Inferior parietal cortex (tissue), 1 donor: Measurements from ENCODE around the gene RELB.
"Not testable (repeated sequence)": the region's sequence is repeated elsewhere in the genome, so short reads cannot be mapped to it uniquely, and the experiment has no call there.

Experiments
- DNase-seq: peaks from one replicate; pipeline ENCODE4 v3.0.0-alpha.2; 2016; ENCODE audit errors: extremely low spot score

RELB gene

GRCh38 chr19:44986389-44986788 lies 14.9 kb upstream of the RELB start:
- no peak for DNase-seq

GRCh38 chr19:44987148-44987675 lies 14.1 kb upstream of the RELB start:
- no peak for DNase-seq

DNA sequence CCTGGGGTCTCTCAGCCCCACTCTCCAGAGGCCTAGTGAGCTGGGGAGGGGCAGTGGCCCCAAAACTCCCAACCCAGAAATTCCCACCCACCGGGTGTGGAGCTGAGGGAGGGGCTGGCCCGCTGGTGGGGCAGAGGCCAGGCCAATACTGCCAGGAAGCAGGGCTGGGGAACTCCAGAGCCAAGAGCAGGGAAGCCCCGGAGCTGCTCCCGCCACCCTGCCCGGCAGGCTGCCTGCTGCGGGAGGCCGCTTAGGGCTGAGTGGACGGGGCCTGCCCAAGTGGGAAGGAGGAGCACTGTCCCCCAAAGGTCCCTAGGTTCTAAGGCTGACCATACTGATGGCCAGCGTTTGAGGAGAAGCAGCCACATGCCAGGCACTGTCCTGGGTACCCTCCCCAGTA lies 13.0 kb upstream of the RELB start:
- no peak for DNase-seq

DNA sequence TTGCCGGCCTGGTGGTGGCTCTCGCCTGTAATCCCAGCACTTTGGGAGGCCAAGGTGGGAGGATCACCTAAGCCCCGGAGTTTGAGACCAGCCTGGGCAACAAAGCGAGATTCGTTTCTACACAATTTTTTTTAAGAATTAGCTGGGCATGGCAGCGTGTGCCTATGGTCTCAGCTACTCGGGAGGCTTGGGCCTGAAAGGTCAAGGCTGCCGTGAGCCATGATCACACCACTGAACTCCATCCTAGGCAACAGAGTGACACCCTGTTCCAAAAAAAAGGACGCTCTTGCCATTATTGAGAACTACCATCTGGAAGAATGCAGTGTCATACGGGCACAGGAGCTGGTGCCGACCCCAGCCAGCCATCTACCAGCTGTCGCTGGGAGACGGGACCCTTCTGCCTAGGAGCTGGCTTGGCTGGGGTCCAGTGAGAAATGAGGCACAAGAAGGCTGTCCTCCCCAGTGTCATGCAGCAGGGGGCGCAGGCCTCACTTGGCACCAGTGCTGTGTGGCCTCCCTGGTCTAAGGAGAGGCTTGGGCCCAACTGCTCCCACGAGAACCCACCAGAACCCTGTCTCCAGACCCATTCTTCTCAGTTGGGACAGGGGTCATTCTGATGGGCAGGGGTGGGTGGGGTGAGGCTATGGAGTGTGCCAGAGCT lies 12.2 kb upstream of the RELB start:
- peak; percentile 36 for DNase-seq

- DNase-seq: no peak
Measured at GRCh38 chr19:44990459-44990858, 10.8 kb upstream of the RELB start.

DNA sequence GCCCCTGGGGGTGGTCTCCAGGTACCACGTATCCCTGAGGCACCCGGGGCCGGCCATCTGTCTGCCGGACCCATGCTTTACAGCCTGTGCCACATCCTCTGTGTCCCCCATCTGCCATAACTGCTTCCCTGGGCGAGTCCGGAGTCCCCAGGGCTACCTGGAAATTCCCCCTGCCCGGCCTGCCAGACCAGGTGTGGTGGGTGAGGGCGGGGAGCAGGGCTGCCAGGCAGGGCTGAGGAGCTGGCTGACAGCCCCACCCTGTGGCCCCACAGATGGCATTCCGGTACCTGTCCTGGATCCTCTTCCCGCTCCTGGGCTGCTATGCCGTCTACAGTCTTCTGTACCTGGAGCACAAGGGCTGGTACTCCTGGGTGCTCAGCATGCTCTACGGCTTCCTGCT lies 10.3 kb upstream of the RELB start:
- no peak for DNase-seq

DNA sequence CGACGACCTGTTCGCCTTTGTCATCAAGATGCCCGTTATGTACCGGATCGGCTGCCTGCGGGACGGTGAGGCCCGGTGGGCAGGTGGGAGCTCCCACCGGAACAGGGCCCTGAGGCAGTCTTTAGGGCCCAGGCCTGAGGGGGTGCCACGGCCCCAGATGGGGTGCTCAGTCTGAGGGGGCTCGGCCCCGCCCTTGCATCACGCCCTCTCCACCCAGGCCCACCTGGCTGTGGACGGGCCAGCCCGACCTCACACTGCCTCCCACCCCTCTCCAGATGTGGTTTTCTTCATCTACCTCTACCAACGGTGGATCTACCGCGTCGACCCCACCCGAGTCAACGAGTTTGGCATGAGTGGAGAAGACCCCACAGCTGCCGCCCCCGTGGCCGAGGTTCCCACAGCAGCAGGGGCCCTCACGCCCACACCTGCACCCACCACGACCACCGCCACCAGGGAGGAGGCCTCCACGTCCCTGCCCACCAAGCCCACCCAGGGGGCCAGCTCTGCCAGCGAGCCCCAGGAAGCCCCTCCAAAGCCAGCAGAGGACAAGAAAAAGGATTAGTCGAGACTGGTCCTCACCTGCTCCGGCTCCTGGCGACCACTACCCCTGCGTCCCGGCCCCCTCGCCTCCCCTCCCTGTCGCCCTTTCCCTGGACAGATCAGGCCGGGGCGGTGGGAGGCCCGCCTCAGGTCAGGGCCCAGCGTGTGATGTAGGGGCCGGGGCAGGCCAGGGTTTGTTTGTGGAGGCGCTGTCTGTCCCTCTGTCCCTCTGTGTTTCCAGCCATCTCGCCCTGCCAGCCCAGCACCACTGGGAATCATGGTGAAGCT lies 8.7 kb upstream of the RELB start:
- no peak for DNase-seq

GRCh38 chr19:44993526-44993925 lies 7.7 kb upstream of the RELB start:
- no peak for DNase-seq

DNA sequence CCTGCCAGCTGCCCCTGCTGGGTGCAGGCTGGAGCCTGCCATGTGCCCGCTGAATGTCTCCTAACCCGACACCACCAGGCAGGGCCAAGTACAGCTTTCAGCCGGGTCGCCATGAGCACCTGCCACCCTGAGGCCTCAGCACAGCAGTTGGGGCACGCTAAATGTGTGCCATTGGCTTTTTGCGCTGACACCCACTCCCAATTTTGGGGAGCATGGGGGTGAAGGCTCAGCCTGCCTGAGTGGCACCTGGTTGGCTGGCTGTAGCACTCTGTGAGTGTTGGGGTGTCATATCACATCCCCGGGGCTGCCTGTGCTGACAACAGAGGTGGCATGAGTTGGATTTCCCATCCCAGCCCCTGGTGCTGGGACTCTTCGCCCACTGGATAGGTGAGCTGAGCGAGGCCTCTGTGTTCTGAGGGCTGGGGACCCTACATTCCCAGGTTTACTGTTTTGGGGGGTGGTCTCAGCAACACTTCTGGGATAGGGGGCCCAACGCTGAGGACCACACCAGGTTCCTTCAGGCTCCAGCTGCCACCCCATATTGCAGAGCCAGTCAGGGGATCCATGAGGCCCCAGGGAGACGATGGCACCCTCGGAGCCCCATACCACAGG lies 7.2 kb upstream of the RELB start:
- DNase-seq: no peak

DNA sequence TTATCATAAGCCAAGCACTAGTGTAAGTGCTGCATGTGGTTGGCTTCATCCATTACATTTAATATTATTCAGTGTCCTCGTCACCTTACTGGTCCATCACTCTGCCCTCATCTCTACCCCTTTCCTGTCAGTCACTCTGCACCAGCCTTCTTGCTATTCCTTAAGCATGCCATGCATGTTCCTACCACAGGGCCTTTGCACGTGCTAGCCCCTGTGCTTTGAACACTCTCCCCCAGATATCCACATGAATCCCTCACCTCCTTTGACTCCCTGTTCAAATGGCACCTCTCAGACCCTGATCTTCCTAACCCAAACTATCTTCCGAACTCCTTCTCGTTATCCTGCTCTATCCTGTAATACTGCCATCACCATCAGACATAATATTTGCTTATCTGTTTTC lies 3.2 kb upstream of the RELB start:
- DNase-seq: no peak

DNA sequence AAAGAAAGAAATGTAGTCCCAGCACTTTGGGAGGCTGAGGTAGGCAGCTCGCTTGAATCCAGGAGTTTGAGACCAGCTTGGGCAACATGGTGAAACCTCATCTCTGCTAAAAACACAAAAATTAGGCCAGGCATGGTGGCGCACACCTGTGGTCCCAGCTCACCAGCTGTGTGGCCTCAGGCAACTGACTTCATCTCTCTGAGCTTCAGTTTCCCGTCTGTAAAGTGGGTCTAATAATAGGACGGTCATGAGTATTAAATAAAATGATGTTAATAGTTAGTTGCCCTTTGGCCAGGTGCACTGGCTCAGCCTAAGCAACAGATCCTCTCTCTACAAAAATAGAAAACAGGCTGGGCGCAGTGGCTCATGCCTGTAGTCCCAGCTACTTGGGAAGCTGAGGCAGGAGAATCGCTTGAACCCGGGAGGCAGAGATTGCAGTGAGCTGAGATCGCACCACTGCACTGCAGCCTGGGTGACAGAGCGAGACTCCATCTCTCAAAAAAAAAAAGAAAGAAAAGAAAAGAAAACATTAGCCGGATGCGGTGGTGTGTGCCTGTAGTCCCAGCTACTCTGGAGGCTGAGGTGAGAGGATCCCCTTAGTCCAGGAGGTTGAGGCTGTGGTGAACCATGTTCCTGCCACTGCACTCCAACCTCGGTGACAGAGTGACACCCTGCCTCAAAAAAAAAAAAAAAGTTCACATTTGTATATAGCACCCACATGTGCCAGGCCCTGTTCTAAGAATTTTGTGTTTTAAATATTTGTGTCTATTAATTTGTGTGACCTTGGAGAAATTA lies 1.9 kb upstream of the RELB start:
- not testable (repeated sequence) for DNase-seq

DNA sequence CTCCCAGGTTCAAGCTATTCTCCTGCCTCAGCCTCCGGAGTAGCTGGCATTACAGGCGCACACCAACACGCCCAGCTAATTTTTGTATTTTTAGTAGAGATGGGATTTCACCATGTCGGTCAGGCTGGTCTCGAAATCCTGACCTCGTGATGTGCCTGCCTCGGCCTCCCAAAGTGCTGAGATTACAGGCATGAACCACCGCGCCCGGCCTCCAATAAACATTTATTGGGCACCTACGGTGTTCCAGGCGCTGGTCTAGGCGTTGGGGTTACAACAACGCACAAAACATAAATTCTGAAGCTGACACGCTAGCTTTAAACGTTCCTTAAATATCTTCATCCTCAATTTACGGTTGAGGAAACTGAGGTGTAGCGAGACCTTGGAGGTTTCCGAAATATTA lies 599 bp upstream of the RELB start:
- not testable (repeated sequence) for DNase-seq

- DNase-seq: no peak
Measured at GRCh38 chr19:45003485-45003884, 2.2 kb downstream of the RELB start.

DNA sequence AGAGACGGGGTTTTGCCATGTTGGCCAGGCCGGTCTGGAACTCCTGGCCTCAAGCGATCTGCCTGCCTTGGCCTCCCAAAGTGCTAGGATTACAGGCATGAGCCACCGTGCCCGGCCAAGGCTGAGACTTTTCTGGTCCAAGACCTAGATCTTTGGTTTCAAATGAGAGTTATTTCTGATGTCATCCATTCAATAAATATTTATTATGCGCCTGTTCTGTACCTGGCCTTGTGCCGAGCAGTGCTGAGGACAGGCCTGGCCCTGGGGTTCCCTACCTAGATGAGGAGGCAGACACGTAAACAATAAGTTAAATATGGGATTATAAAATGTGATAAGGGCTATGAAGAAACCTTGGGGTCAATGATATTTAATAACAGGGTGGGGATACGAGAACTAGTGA lies 4.5 kb downstream of the RELB start:
- DNase-seq: no peak

- DNase-seq: no peak
Measured at GRCh38 chr19:45008552-45008951, 7.3 kb downstream of the RELB start.

GRCh38 chr19:45009625-45010255 lies 8.5 kb downstream of the RELB start:
- DNase-seq: no peak

DNA sequence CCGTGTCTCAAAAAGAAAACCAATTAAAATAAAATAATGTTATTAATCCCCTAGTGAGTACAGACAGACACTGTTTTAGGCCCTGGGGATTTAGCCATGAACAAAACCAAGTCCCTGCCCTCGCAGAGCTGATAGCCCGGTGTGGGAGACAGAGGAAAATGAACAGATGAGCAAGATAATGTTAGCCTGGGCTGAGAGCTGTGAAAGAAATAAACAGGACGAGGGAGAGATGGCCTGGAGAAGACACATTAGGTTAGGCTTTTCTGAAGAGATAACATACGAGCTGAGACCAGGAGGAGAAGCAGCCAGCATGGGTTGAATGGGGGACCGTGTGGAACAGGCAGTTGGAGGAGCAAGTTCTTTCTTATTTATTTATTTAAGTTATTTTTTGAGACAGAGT lies 9.0 kb downstream of the RELB start:
- DNase-seq: no peak

GRCh38 chr19:45011959-45012358 lies 10.7 kb downstream of the RELB start:
- DNase-seq: no peak

- DNase-seq: peak; percentile 77
Measured at GRCh38 chr19:45016388-45017314, 15.4 kb downstream of the RELB start.

- DNase-seq: no peak
Measured at GRCh38 chr19:45019187-45019586, 17.9 kb downstream of the RELB start.
